ENCODE results near the gene SLC7A1. TPM values are rescaled to one million over a fixed set of nuclear protein-coding genes. Genes with fewer than 3 reads are reported as not detected.

Gene SLC7A1
- total and polyA plus RNA-seq, 2 of the 8 experiments (the other 6 are each of a cell fraction or from before 2014, with no cell fraction given) = 26.8 to 114 TPM

DNA sequence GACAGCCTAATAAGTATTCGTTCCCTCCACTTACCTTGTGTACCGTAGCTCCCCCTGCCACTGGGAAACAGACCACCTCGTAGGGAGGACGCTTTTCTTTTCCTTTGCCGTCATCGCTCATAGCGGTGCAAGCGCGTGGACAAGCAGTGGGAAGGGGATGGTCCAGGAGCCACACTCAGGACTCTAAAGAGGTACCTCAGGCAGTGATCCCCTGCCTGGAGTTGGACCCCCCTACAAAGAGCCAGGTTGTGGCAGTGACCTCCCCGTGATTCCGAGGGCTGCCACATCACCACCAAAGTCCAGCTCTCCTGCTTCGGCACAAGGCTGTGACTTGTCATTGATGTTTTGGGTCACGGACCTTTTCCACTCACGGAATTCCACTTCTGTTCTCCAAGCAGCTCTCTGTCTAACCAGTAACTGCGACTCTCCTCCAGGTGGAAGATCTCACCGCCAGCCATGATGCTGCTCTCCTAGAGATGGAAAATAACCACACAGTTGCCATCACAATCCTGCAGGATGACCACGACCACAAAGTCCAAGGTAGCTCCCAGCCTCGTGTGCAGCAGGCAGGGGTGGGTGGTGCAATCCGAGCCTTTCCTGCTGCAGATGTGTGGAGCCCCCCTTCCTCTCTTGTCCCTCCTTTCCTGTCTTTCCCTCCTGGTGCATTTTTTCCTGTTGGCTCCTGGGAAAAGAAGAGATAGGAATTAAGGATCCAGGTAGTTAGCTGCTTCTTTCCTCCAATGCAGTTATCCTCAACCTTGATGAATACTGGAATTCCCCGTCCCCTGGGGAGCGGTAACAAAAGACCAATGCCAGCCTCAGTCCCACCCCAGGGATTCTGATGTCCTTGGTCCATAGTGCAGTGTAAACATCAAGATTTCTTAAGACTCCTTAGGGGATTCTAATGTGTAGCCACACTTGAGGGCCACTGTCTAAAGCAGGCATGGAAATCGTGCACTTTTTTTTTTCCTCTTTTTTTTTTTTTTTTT is 107.7 kb downstream of the SLC7A1 start:
- no peaks in the 10 kb centered on the region for H3K79me2 ChIP-seq (ENCODE audit: control insufficient read depth in 1 of 2, insufficient read depth in 2 of 2, low read length in 2 of 2)
- no peak overlapping the region for H4K91ac ChIP-seq (replicated peaks; ENCODE audit: insufficient read length, low read length)
- H2BK15ac ChIP-seq (ENCODE audit: low read length) = no peak overlapping the region
- H2AFZ ChIP-seq (ENCODE audit: low read length) = no peak overlapping the region
- H3K23me2 ChIP-seq (ENCODE audit: low read depth, low read length) = peaks cover 16% of the 10 kb centered on the region
- H4K20me1 ChIP-seq (replicated peaks in 1 of 2; ENCODE audit: control insufficient read depth in 1 of 2, insufficient read depth in 2 of 2, low read length in 2 of 2) = peaks cover 0 to 11% of the 10 kb centered on the region in 2 experiments
- no peak overlapping the region for H3K4me3 ChIP-seq (ENCODE audit: extremely low read depth in 1 of 4, insufficient read depth in 2 of 4, low read depth in 3 of 4, low read length in 4 of 4)
- H3K4ac ChIP-seq (replicated peaks; ENCODE audit: insufficient read length, low read depth, low read length) = no peak overlapping the region
- peak overlapping the region; percentile 52; the same call in 1 of the 2 replicates for H2BK12ac ChIP-seq (ENCODE audit: low read depth, low read length)
- no peak overlapping the region for H3K14ac ChIP-seq (ENCODE audit: insufficient read length)
- H3K9me3 ChIP-seq (ENCODE audit: insufficient read depth in 2 of 2, low read depth in 1 of 2, low read length in 1 of 2) = no peaks in the 10 kb centered on the region
- 82% methylated on average over 21 of the region's 22 CpGs; no CpG with 5 or more reads in 1 of the 2 experiments for WGBS, 2 experiments (ENCODE audit: extremely low coverage in 1 of 2, insufficient coverage in 1 of 2, insufficient read length in 1 of 2, insufficient replicate concordance in 2 of 2, low coverage in 1 of 2, low lambda C conversion rate in 2 of 2, missing lambda C conversion rate in 1 of 2)
- no peak overlapping the region for H4K8ac ChIP-seq (ENCODE audit: extremely low read depth, insufficient read depth, low read length)
- DNase-seq (ENCODE audit: low read depth in 1 of 2, low spot score in 2 of 2) (no peak), FAIRE-seq (peak; percentile 48)
- TF ChIP-seq TEAD4 (IDR thresholded peaks at IDR 0.05; ENCODE audit: low read depth, low read length) = peak; percentile 45; the same call in 1 of the 2 replicates
- no peak for TF ChIP-seq TAF1 (IDR thresholded peaks at IDR 0.05; ENCODE audit: low read depth, low read length)
- no peak overlapping the region for H3K56ac ChIP-seq (replicated peaks; ENCODE audit: insufficient read length, low read depth, low read length)
- ChIA-PET POLR2A (ENCODE audit: partially characterized antibody) (interaction anchor here (1.1 kb wide), 1 partner anchor 20 kb away, joined by 3 read pairs; no protein-coding TSS in a partner anchor), CTCF (ENCODE audit: partially characterized antibody) (interaction anchor here (0.9 to 1.7 kb wide), 8 partner anchors 8 to 221 kb away, joined by 3 to 8 read pairs (median 4); no protein-coding TSS in a partner anchor)
- no peak overlapping the region for H3K9ac ChIP-seq (replicated peaks in 1 of 4; ENCODE audit: extremely low read depth in 1 of 4, low read depth in 3 of 4, low read length in 3 of 4)
- no peak overlapping the region for H3K23ac ChIP-seq (ENCODE audit: insufficient read length)
- H2BK5ac ChIP-seq (ENCODE audit: low read depth, low read length) = peak overlapping the region; percentile 40; the same call in 1 of the 2 replicates
- no peak overlapping the region for H3K27ac ChIP-seq (ENCODE audit: low read depth, low read length)
- H2AK5ac ChIP-seq (ENCODE audit: low read depth, low read length) = no peak overlapping the region
- H3K79me1 ChIP-seq (ENCODE audit: low read depth, low read length) = no peaks in the 10 kb centered on the region; the same call in 1 of the 2 replicates
- peaks cover 2 to 11% (median 6%) of the 10 kb centered on the region in 4 experiments for H3K4me1 ChIP-seq (replicated peaks in 1 of 4; ENCODE audit: control insufficient read depth in 3 of 4, insufficient read depth in 4 of 4, low read length in 3 of 4)
- H2BK20ac ChIP-seq (ENCODE audit: low read length) = no peak overlapping the region
- peak overlapping the region; percentile 12 to 29; a peak in 1 of 4 replicates for H3K4me2 ChIP-seq (ENCODE audit: insufficient read depth in 1 of 2, low read depth in 2 of 2, low read length in 2 of 2)
- no peak overlapping the region for H3K18ac ChIP-seq (ENCODE audit: extremely low read depth, low read length)
- H3K27me3 ChIP-seq (replicated peaks in 1 of 4; ENCODE audit: control insufficient read depth in 3 of 4, extremely low read depth in 1 of 4, insufficient read depth in 3 of 4, low read length in 3 of 4) = peaks cover 0 to 2% (median 0%) of the 10 kb centered on the region in 4 experiments; a peak in 1 of 7 replicates
- H4K5ac ChIP-seq (ENCODE audit: insufficient read length, low read depth, low read length) = no peak overlapping the region
- no peak overlapping the region for H2BK120ac ChIP-seq (replicated peaks; ENCODE audit: low read depth, low read length)
- no peaks in the 10 kb centered on the region; a peak in 2 of 8 replicates for H3K36me3 ChIP-seq (ENCODE audit: control insufficient read depth in 2 of 4, insufficient read depth in 4 of 4, low read length in 3 of 4)

Data from H1 (cell line).